Panc1 (cell line): ENCODE measurements around the gene CXorf58.

Experiments used
- POLR2AphosphoS5 ChIP-seq: IDR thresholded peaks from 2 replicates; pipeline ENCODE4 v1.6.1; 2012; ENCODE audit warnings: mild to moderate bottlenecking, low read depth, low read length, moderate library complexity
- SIN3A ChIP-seq: IDR thresholded peaks from 2 replicates; pipeline ENCODE4 v1.6.1; 2012; ENCODE audit warnings: low read depth, mild to moderate bottlenecking, low read length, moderate library complexity, borderline replicate concordance; ENCODE audit not compliant: insufficient read depth
- TCF7L2 ChIP-seq: IDR thresholded peaks from 2 replicates; pipeline ENCODE4 v1.6.1; 2011; ENCODE audit warnings: mild to moderate bottlenecking, low read depth, low read length, inconsistent platforms
- TF ChIP-seq, protein P1 (sequence below): fragments of 450-650 bp; IDR thresholded peaks from 2 replicates; pipeline ENCODE4 v1.5.1; 2017; ENCODE audit warnings: mild to moderate bottlenecking

DNA sequence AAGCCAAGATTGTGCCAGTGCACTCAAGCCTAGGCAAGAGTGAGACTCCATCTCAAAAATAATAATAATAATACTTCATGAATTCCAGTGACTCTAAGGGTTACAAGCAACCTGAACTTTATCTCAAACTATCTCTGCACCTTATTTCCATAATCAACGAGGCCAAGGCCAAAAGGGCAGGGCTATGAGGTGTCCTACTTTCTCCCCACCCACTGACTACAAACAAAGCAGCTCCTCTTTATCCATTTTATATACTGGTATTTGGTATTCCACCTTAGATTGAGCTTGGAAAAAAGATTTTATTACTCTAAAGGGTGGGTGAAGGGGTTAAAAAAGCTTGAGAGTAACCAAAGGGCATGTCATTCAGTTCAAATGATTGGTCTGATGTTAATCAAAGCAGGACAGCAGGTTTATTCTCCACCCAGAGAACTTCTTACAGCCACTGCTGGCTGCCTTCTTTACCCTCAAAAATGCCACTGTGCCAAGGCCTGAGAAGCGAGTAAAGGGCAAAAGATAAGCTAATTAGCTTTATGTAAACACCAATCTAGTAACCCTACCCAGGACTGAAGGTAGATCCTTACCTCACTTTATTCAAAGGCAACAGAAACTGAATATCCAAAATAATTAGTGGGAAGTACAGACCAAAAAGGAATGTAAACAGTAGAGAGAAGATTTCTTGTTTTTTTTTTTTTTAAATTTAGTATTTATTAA, 28.3 kb upstream of the CXorf58 start:
- TF ChIP-seq, protein P1, sequence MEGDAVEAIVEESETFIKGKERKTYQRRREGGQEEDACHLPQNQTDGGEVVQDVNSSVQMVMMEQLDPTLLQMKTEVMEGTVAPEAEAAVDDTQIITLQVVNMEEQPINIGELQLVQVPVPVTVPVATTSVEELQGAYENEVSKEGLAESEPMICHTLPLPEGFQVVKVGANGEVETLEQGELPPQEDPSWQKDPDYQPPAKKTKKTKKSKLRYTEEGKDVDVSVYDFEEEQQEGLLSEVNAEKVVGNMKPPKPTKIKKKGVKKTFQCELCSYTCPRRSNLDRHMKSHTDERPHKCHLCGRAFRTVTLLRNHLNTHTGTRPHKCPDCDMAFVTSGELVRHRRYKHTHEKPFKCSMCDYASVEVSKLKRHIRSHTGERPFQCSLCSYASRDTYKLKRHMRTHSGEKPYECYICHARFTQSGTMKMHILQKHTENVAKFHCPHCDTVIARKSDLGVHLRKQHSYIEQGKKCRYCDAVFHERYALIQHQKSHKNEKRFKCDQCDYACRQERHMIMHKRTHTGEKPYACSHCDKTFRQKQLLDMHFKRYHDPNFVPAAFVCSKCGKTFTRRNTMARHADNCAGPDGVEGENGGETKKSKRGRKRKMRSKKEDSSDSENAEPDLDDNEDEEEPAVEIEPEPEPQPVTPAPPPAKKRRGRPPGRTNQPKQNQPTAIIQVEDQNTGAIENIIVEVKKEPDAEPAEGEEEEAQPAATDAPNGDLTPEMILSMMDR, result no peak
- TF ChIP-seq SIN3A, result no peak
- TF ChIP-seq TCF7L2, result no peak
- no peak for TF ChIP-seq POLR2AphosphoS5
